ENCODE data around the gene CHMP1A. TPM values are rescaled to one million over a fixed set of nuclear protein-coding genes. Genes with fewer than 3 reads are reported as not detected.
A peak's percentile ranks its signal among the peaks of the same experiment; 100 is the strongest.

The CHMP1A gene
- total and polyA plus RNA-seq, 2 of the 8 experiments (the other 6 are each of a cell fraction or from before 2014, with no cell fraction given), result 64.4 to 75.8 TPM

DNA sequence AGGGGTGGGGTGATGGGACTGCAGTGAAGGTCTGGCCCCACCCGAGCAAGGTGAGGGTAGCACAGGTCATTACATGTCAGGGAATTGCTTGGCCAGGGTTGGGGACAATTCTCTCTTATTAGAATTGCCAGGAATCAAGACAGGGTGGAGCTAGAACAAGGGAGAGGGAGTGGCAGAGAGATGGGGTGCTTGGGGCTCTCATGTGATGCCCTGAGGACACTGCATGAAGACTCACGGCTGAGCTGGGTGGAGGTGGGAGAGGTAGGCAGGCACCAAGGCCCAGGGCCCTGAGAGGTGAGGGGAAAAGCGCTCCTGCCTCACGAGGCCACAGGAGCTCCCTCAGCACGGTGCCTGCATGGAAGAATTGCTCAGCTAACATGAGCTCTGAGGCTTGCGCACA, 40.5 kb downstream of the CHMP1A start:
- no peak for FAIRE-seq

More for the DNA sequence above, 40.5 kb downstream of the CHMP1A start:
- Histone ChIP-seq H2BK120ac (replicated peaks; ENCODE audit: low read depth, low read length) (no peak overlapping the region), H3K4me1 (replicated peaks in 1 of 4; ENCODE audit: control insufficient read depth in 3 of 4, insufficient read depth in 4 of 4, low read length in 3 of 4) (peaks cover 0 to 19% (median 5%) of the 10 kb centered on the region in 4 experiments; a peak in 5 of 7 replicates), H2BK15ac (ENCODE audit: low read length) (0 out of 2 replicates have a peak overlapping the region, but pooled peaks have one; percentile 72), H3K18ac (ENCODE audit: extremely low read depth, low read length) (no peak overlapping the region), H3K79me2 (ENCODE audit: control insufficient read depth in 1 of 2, insufficient read depth in 2 of 2, low read length in 2 of 2) (no peaks in the 10 kb centered on the region), H2BK12ac (ENCODE audit: low read depth, low read length) (peak overlapping the region; percentile 94; the same call in 1 of the 2 replicates), H3K9ac (replicated peaks in 1 of 4; ENCODE audit: extremely low read depth in 1 of 4, low read depth in 3 of 4, low read length in 3 of 4) (no peak overlapping the region), H3K27me3 (replicated peaks in 1 of 4; ENCODE audit: control insufficient read depth in 3 of 4, extremely low read depth in 1 of 4, insufficient read depth in 3 of 4, low read length in 3 of 4) (no peaks in the 10 kb centered on the region; a peak in 2 of 7 replicates), H4K5ac (ENCODE audit: insufficient read length, low read depth, low read length) (no peak overlapping the region), H3K27ac (ENCODE audit: low read depth, low read length) (no peak overlapping the region), H4K91ac (replicated peaks; ENCODE audit: insufficient read length, low read length) (no peak overlapping the region), H4K20me1 (replicated peaks in 1 of 2; ENCODE audit: control insufficient read depth in 1 of 2, insufficient read depth in 2 of 2, low read length in 2 of 2) (no peaks in the 10 kb centered on the region), H3K36me3 (ENCODE audit: control insufficient read depth in 2 of 4, insufficient read depth in 4 of 4, low read length in 3 of 4) (no peaks in the 10 kb centered on the region), H2BK20ac (ENCODE audit: low read length) (peak overlapping the region; percentile 61; the same call in 1 of the 2 replicates), H2AFZ (ENCODE audit: low read length) (no peak overlapping the region), H3K14ac (ENCODE audit: insufficient read length) (no peak overlapping the region), H3K23ac (ENCODE audit: insufficient read length) (no peak overlapping the region), H3K56ac (replicated peaks; ENCODE audit: insufficient read length, low read depth, low read length) (no peak overlapping the region), H4K8ac (ENCODE audit: extremely low read depth, insufficient read depth, low read length) (peak overlapping the region; percentile 3; the same call in 1 of the 2 replicates), H3K4ac (replicated peaks; ENCODE audit: insufficient read length, low read depth, low read length) (no peak overlapping the region), H3K9me3 (ENCODE audit: insufficient read depth in 2 of 2, low read depth in 1 of 2, low read length in 1 of 2) (no peaks in the 10 kb centered on the region), H3K4me3 (ENCODE audit: extremely low read depth in 1 of 4, insufficient read depth in 2 of 4, low read depth in 3 of 4, low read length in 4 of 4) (no peak overlapping the region), H3K79me1 (ENCODE audit: low read depth, low read length) (no peaks in the 10 kb centered on the region; the same call in 1 of the 2 replicates), H3K4me2 (ENCODE audit: insufficient read depth in 1 of 2, low read depth in 2 of 2, low read length in 2 of 2) (no peak overlapping the region), H3K23me2 (ENCODE audit: low read depth, low read length) (no peaks in the 10 kb centered on the region), H2AK5ac (ENCODE audit: low read depth, low read length) (peak overlapping the region; percentile 65; the same call in 1 of the 2 replicates), H2BK5ac (ENCODE audit: low read depth, low read length) (no peak overlapping the region)
- no peak for TF ChIP-seq SIRT6 (IDR thresholded peaks at IDR 0.05; ENCODE audit: low read length)
- TF ChIP-seq SAP30 (IDR thresholded peaks at IDR 0.05; ENCODE audit: insufficient read depth, insufficient replicate concordance, low read length), result no peak
- TF ChIP-seq ZNF274 (IDR thresholded peaks at IDR 0.05; ENCODE audit: borderline replicate concordance, extremely low read depth, low read length), result no peak
- CTCF ChIA-PET (ENCODE audit: partially characterized antibody), result interaction anchor here (0.9 to 5.1 kb wide), 8 partner anchors 11 to 53 kb away, joined by 3 to 46 read pairs (median 6); no protein-coding TSS in a partner anchor
- no peak for DNase-seq (ENCODE audit: low read depth in 1 of 2, low spot score in 2 of 2)
- WGBS, 2 experiments (ENCODE audit: extremely low coverage in 1 of 2, insufficient coverage in 1 of 2, insufficient read length in 1 of 2, insufficient replicate concordance in 2 of 2, low coverage in 1 of 2, low lambda C conversion rate in 2 of 2, missing lambda C conversion rate in 1 of 2), result 68% methylated on average over 6 of the region's 6 CpGs; no CpG with 5 or more reads in 1 of the 2 experiments
- POLR2A ChIA-PET (ENCODE audit: partially characterized antibody), result interaction anchor here (3.5 kb wide), 1 partner anchor 52 kb away, joined by 21 read pairs; no protein-coding TSS in a partner anchor

Data from H1 (cell line).